ENCODE data around the gene SYT13. TPM values are rescaled to one million over a fixed set of nuclear protein-coding genes. Genes with fewer than 3 reads are reported as not detected.
A peak's percentile ranks its signal among the peaks of the same experiment; 100 is the strongest.

SYT13 gene
- polyA plus RNA-seq, 10 donors: 0.21 to 1.2 (median 0.44) TPM

GRCh38 chr11:45248501-45249011, 37.6 kb downstream of the SYT13 start:
- DNase-seq: no peak

GRCh38 chr11:45247433-45247832, 38.7 kb downstream of the SYT13 start:
- DNase-seq: peak in 1 of 3 donors; percentile 37

GRCh38 chr11:45246241-45246640, 39.9 kb downstream of the SYT13 start:
- DNase-seq: no peak

GRCh38 chr11:45245218-45246045, 40.7 kb downstream of the SYT13 start:
- DNase-seq: no peak

- no peak for DNase-seq
These were observed 42.2 kb downstream of the SYT13 start for GRCh38 chr11:45243967-45244366.

GRCh38 chr11:45239733-45240132, 46.4 kb downstream of the SYT13 start:
- DNase-seq: no peak

- peak; percentile 16 to 70 (median 38) for DNase-seq
These were observed 47.4 kb downstream of the SYT13 start for GRCh38 chr11:45238724-45239123.

- peak in 1 of 3 donors; percentile 41 for DNase-seq
These were observed 48.3 kb downstream of the SYT13 start for GRCh38 chr11:45237711-45238315.

- no peak for DNase-seq
These were observed 51.7 kb downstream of the SYT13 start for GRCh38 chr11:45234306-45235006.

- DNase-seq: no peak
These were observed 52.4 kb downstream of the SYT13 start for GRCh38 chr11:45233804-45234170.

GRCh38 chr11:45233121-45233803, 52.9 kb downstream of the SYT13 start:
- DNase-seq: peak; percentile 20 to 68 (median 32)

- no peak for DNase-seq
These were observed 53.6 kb downstream of the SYT13 start for GRCh38 chr11:45232341-45233080.

GRCh38 chr11:45229401-45230020, 56.6 kb downstream of the SYT13 start:
- DNase-seq: no peak

GRCh38 chr11:45227836-45228235, 58.3 kb downstream of the SYT13 start:
- no peak for DNase-seq

GRCh38 chr11:45226901-45227300, 59.2 kb downstream of the SYT13 start:
- no peak for DNase-seq

GRCh38 chr11:45225961-45226871, 59.9 kb downstream of the SYT13 start:
- DNase-seq: no peak

- no peak for DNase-seq
These were observed 60.9 kb downstream of the SYT13 start for GRCh38 chr11:45225277-45225676.

GRCh38 chr11:45224766-45225165, 61.4 kb downstream of the SYT13 start:
- DNase-seq: no peak

- no peak for DNase-seq
These were observed 62.6 kb downstream of the SYT13 start for GRCh38 chr11:45223496-45223895.

GRCh38 chr11:45219411-45219810, 66.7 kb downstream of the SYT13 start:
- DNase-seq: no peak
